Measurements from ENCODE around the gene TBKBP1. TPM values are rescaled to one million over a fixed set of nuclear protein-coding genes. Genes with fewer than 3 reads are reported as not detected.
A peak's percentile ranks its signal among the peaks of the same experiment; 100 is the strongest.

Gene TBKBP1
- total and polyA plus RNA-seq, 9 of the 15 experiments (the other 6 are each of a cell fraction or from before 2014, with no cell fraction given) = 0.03 to 15.6 (median 6.8) TPM

- DNase-seq (ENCODE audit: extremely low read depth in 1 of 4, low spot score in 3 of 4) (no peak), FAIRE-seq (peak; percentile 23), ATAC-seq (no peak)
- in situ Hi-C loops (cut with MboI) = no loop called here
- no peaks in the 10 kb centered on the region for H3K36me3 ChIP-seq (ENCODE audit: control insufficient read depth, insufficient read depth, low read length)
- CTCF ChIA-PET (ENCODE audit: low intra/inter-chr PET ratio) = interaction anchor here (1.7 kb wide), 1 partner anchor 44 kb away, joined by 6 read pairs; no protein-coding TSS in a partner anchor
- H4K20me1 ChIP-seq (replicated peaks; ENCODE audit: control insufficient read depth, insufficient read depth, low read length) = no peaks in the 10 kb centered on the region
- peaks cover 13 to 15% of the 10 kb centered on the region in 2 experiments; a peak in 4 of 5 replicates for H3K4me1 ChIP-seq (replicated peaks in 1 of 2; ENCODE audit: control insufficient read depth in 2 of 2, insufficient read depth in 2 of 2, low read length in 2 of 2)
- WGBS (ENCODE audit: insufficient coverage, low coverage, missing lambda C conversion rate) = 3% methylated on average over 7 of the region's 9 CpGs
- H3K27me3 ChIP-seq (ENCODE audit: control insufficient read depth in 2 of 2, insufficient read depth in 2 of 2, low read length in 2 of 2) = peaks cover 12 to 53% of the 10 kb centered on the region in 2 experiments; a peak in 4 of 5 replicates
- POLR2A ChIA-PET = no interaction called here
- BruUV-seq (replicated peaks) = no TSS peak
- H3K27ac ChIP-seq (ENCODE audit: extremely low read depth, low read depth, low read length) = no peak overlapping the region
- TF ChIP-seq KDM1A (IDR thresholded peaks at IDR 0.05) (0 out of 4 replicates have a peak, but pooled peaks of 1 of the 2 experiments have one; percentile 30), MXD1 (CRISPR knock-in tag; IDR thresholded peaks at IDR 0.05; ENCODE audit: borderline replicate concordance, poor library complexity, severe bottlenecking) (no peak)
- intact Hi-C loops (cut with micrococcal nuclease) = loop anchor here (1.0 kb wide), 1 partner anchor 42 kb away; no protein-coding TSS in a partner anchor
- no peaks in the 10 kb centered on the region for H3K9me3 ChIP-seq (replicated peaks; ENCODE audit: control insufficient read depth, insufficient read depth, low read depth, low read length)
- H3K9me1 ChIP-seq (ENCODE audit: control insufficient read depth, insufficient read depth, low read length) = no peaks in the 10 kb centered on the region
- H3K4me2 ChIP-seq (ENCODE audit: insufficient read depth, low read length) = no peak overlapping the region
- H3K9ac ChIP-seq (ENCODE audit: insufficient read depth in 1 of 2, low read depth in 2 of 2, low read length in 2 of 2) = no peak overlapping the region
- H2AFZ ChIP-seq (ENCODE audit: low read depth, low read length) = no peak overlapping the region
- H3K79me2 ChIP-seq (ENCODE audit: control insufficient read depth, insufficient read depth, low read length) = no peaks in the 10 kb centered on the region
- no peak overlapping the region for H3K4me3 ChIP-seq
These were observed 47.8 kb downstream of the TBKBP1 start for GRCh38 chr17:47741793-47742145.
